WI38 (cell line): ENCODE measurements around the gene SIGLEC15.
"Not testable (repeated sequence)": the region's sequence is repeated elsewhere in the genome, so short reads cannot be mapped to it uniquely, and the experiment has no call there.

Experiments
- H3K4me3 ChIP-seq: 2 replicates; pipeline ENCODE4 v1.5.1; 2011; ENCODE audit warnings: low read depth, mild to moderate bottlenecking, control low read depth, low read length
- TF ChIP-seq, protein P1 (sequence below): IDR thresholded peaks from 2 replicates; pipeline ENCODE4 v1.5.1; 2012; ENCODE audit warnings: low read depth, mild to moderate bottlenecking, control low read depth, low read length

The SIGLEC15 gene

DNA sequence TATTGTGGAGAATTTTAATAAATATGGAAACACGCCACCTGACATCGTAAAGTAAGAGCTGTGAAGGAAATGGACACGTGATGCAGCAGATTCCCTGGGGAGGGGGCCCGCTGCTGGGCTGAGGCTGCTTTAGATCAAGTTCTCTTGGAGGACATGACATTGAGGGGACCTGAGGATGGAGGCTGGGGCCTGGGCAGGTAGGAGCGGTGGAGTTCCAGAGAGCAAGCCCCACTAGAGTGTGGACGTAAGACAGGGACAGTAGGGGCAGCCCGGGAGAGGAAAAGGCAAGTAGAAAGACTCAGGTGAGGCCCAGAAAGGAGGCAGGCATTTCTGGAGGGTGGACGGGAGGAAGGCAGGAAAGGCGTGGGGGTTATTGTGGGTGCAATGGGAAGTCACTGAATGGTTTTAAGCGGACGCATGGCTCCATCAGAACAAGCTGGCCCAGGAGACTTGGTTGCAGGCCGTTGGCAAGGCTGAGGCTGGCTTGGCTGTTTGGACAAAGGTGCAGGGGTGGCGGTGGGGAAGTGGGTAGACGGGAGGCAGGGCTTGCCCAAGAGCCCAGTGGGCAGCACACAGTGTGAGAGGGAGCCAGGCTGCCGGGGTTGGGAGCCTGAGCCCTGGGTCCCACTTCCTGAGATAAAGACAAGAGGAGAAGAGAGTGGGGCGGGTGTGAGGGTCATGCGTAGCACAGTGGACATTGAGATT lies 15.7 kb downstream of the SIGLEC15 start:
- no peak overlapping the region for H3K4me3 ChIP-seq
- TF ChIP-seq, protein P1, sequence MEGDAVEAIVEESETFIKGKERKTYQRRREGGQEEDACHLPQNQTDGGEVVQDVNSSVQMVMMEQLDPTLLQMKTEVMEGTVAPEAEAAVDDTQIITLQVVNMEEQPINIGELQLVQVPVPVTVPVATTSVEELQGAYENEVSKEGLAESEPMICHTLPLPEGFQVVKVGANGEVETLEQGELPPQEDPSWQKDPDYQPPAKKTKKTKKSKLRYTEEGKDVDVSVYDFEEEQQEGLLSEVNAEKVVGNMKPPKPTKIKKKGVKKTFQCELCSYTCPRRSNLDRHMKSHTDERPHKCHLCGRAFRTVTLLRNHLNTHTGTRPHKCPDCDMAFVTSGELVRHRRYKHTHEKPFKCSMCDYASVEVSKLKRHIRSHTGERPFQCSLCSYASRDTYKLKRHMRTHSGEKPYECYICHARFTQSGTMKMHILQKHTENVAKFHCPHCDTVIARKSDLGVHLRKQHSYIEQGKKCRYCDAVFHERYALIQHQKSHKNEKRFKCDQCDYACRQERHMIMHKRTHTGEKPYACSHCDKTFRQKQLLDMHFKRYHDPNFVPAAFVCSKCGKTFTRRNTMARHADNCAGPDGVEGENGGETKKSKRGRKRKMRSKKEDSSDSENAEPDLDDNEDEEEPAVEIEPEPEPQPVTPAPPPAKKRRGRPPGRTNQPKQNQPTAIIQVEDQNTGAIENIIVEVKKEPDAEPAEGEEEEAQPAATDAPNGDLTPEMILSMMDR, result no peak

DNA sequence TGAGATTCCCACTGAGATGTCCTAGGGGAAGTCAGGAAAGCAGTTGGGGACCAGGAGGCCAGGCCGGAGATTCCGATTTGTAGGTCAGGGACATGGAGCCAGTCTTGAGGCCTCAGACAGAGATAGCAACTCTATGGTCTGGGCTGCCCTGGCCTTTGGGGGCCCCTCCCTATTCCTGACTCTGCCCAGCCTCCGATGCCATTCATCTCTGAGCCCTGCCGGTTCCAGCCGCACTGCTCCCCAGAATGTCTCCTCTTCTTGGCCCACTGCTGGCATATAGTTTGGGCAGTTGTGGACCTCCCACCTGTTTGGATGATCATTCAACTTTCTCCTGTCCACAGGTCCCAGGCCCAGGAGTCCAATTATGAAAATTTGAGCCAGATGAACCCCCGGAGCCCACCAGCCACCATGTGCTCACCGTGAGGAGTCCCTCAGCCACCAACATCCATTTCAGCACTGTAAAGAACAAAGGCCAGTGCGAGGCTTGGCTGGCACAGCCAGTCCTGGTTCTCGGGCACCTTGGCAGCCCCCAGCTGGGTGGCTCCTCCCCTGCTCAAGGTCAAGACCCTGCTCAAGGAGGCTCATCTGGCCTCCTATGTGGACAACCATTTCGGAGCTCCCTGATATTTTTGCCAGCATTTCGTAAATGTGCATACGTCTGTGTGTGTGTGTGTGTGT lies 16.4 kb downstream of the SIGLEC15 start:
- TF ChIP-seq, protein P1, result no peak

DNA sequence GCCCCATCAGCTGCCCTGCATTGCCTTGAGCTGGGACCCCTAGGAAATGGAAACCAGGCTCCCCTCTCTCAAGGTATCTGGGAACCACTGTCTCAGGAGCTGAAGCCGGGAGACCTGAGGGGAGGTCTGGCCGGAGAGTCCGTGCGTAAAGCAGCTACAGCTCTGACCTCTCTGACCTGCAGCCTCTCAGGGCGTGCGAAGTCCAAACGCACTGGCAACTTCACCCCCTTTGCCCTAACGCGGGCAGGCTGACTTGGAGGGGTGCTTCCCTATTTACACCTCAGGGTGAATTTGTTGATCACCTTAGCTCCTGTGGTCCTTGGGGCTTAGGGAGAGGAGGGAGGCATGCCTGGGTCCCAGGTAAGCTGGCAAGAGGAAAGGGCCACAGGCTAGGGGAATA lies 17.5 kb downstream of the SIGLEC15 start:
- TF ChIP-seq, protein P1, result no peak
- no peak overlapping the region for H3K4me3 ChIP-seq

More for the DNA sequence above, 16.4 kb downstream of the SIGLEC15 start:
- no peak overlapping the region for H3K4me3 ChIP-seq

DNA sequence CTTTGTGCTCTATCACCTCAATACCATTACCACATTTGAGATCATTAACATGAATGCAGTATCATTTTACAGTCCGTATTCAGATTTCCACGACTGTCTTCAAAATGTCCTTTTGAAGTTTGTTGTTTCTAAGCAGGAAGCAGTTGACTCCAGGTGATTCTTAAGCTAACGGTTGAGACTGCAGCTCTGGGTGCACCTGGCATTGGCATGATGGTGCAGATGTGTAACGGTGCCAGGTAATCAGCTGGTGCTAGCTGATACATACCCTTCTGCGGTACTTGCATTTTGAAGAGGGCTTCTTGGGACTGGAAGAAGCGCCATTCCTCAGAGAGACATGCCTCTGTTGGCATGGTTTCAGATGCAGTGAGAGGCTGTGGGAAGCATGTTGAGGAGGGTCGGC lies 19.5 kb downstream of the SIGLEC15 start:
- TF ChIP-seq, protein P1, result no peak

DNA sequence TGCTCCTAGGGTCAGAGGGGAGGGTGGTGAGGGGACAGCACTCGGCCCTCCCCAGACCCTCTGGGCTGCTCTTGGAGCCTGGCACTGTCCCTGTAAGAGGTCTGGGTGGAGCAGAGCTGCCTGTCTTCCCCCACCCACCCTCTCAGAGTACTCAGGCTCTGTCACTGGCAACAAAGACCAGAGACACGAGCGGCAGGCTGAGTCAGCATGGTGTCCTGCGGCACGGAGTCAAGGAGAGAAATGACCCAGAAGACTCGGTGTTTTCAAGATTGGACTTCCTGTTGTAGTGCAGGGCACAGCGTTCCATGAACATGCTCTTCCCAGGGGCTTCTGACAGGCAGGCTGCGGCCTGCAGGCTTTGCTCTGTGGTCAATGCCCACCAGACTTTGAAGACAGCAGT lies 19.9 kb downstream of the SIGLEC15 start:
- no peak overlapping the region for H3K4me3 ChIP-seq
- TF ChIP-seq, protein P1, result no peak

More for the DNA sequence above, 19.5 kb downstream of the SIGLEC15 start:
- no peak overlapping the region for H3K4me3 ChIP-seq

DNA sequence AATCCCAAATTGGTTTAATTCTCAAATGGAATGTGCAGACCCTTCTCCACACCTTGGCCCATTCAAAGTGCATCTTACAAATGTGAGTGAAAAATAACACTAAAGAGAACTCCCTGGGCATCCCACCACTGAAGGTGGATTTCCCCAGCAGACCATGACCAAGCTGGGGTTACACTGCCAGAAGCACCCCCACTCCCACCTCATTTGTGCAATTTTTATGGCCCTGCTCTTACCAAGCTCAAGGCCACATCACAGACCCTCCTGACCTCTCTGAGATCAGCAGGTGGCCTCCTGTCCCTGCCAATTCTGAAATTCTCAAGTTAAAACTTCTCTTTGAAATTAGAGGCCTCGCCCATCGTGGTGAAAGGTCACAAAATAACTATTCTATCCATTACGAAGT lies 21.6 kb downstream of the SIGLEC15 start:
- H3K4me3 ChIP-seq, result no peak overlapping the region
- TF ChIP-seq, protein P1, result no peak

DNA sequence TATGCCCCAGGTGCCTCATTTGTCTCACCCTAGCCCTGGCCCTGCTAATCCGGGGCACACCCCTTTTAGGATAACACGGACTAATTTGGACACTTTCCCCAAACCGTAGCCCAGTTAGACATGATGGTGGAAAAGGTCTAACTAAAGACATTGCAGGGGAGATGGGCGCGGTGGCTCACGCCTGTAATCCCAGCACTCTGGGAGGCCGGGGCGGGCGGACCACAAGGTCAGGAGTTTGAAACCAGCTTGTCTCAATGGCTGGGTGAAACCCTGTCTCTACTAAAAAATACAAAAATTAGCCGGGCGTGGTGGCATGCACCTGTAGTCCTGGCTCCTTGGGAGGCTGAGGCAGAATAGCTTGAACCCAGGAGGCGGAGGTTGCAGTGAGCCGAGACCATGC lies 23.2 kb downstream of the SIGLEC15 start:
- H3K4me3 ChIP-seq, result not testable (repeated sequence)
